H1 (cell line): ENCODE data around the gene PEPD. TPM values are rescaled to one million over a fixed set of nuclear protein-coding genes. Genes with fewer than 3 reads are reported as not detected.

Experiments used
- SIX5 ChIP-seq: IDR thresholded peaks from 2 replicates; pipeline ENCODE4 v1.6.1; 2011; ENCODE audit warnings: mild to moderate bottlenecking, low read depth, low read length
- ZNF274 ChIP-seq: IDR thresholded peaks from 2 replicates; pipeline ENCODE4 v1.7.0; 2012; ENCODE audit warnings: low read length, borderline replicate concordance; ENCODE audit errors: extremely low read depth
- polyA plus RNA-seq, 7 experiments: library from polyadenylated mRNA; depleted of rRNA in 3 of 7; stranded (reverse) in 5 of 7; unstranded in 2 of 7; fragments of >200 nt in 5 of 7; fragments of 200-250 nt in 2 of 7; gene quantifications; 1 replicate in 5 of 7; 2 replicates in 1 of 7; 4 replicates in 1 of 7; pipeline versions ENCODE4 v1.2.1 to v1.2.3, GENCODE V29; 2011 to 2013; ENCODE audit warnings: missing spikeins in 2 of 7, mixed read lengths in 2 of 7
- total RNA-seq: library from RNA; stranded (reverse); fragmentation: NEBNext Ultra II Directional; extraction: Animal tissue kit (Norgen Biotek cat#: 25700); gene quantifications from 2 replicates; pipeline ENCODE4 v1.2.1, GENCODE V29; 2021

Gene PEPD
- total and polyA plus RNA-seq, 2 of the 8 experiments (the other 6 are each of a cell fraction or from before 2014, with no cell fraction given), result 84.1 to 178 TPM

DNA sequence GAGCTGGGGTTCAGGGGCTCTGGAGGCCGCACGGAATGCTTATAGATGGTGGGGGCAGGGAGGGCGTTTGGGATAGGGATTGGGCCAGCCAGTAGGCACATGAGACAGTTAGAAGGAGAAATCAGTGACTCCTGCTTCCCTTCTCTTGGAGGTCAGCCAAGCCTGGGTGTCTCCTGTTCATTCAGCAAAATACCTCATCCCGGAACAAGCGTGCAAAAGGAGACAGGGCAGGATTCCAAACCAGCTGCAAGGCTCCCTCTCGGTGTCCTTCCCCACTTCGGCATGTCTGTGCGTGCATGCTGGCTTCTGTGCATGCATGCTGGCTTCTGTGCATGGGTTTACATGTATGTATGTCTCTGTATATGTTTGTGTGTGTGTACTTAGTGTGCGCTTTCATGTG is 37.3 kb upstream of the PEPD start (continued):
- TF ChIP-seq ZNF274 (no peak), SIX5 (no peak)
- TF ChIP-seq, all 59 proteins: peak for 0
